ENCODE measurements around the gene SAG.
"Not testable (repeated sequence)": the region's sequence is repeated elsewhere in the genome, so short reads cannot be mapped to it uniquely, and the experiment has no call there.

The SAG gene

DNA sequence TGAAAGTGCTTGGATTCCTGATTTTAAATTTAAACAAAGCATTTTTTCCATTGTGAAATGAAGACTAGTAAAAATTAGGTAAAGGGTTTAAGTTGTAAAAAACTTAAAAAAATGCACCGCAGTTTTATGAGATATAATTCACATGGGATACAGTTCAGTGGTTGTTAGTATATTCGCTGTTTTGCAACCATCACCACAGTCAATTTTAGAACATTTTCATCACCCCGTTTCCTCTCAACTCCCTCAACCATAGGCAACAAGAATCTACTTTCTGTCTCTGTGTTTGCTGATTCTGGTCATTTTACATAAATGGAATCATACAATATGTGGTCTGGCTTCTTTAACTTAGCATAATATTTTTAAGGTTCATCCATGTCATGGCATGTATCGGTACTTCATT is 50.7 kb downstream of the SAG start:
- DNase-seq = no peak

DNA sequence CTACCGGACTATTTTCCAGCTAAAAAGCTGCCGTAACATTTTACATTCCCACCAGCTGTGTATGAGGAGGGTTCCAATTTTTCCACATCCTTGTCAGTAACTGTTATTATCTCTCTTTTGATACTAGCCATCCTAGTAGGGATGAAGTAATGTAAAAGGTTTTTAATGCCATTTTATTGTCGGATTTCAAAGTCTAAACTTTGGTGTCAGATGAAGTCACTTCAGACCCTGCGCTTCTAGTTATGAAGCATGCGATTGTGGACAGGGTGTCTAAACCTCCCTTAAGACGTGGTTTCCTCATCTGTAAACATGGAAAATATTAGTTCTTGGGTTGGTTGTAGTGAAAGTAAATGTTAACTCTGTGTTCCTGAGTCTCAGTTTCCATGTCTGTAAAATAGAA is 51.3 kb downstream of the SAG start:
- DNase-seq = no peak

DNA sequence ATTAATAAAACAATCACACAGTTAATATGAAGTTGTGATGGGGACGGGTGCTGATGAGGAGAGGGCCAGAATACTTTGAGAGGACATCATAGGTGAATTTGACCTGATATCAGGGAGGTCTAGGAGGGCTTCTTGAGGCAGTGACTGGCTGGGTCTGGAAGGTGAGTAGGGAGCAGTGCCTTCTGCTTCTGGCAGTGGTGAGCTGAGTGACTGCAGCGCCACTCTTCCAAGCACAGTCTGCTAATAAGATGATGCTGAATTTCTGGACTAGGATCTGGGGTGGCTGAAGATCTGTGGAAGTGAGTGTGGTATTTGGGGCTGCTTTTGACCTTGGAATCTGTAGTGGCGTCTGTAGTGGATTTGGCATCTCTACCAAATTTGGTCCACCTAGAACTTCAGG is 52.2 kb downstream of the SAG start:
- no peak for DNase-seq

DNA sequence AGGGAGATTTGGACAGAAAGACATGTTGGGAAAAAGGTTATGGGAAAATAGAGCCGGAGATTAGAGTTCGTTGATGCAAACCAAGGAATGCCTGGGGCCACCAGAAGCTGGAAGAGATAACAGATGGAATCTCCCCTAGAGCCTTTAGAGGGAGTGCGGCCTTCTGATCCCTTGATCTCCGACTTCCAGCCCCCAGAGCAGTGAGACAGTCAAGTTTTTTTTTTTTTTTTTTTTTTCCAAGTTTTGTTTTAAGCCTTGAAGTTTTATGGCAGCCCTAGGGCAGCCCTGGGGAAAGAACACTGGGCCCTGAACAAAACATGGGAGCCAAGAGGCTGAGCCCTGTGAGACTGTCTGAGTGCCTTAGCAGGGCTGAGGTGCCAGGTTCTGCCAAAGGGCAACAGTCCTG is 53.2 kb downstream of the SAG start:
- no peak for DNase-seq

DNA sequence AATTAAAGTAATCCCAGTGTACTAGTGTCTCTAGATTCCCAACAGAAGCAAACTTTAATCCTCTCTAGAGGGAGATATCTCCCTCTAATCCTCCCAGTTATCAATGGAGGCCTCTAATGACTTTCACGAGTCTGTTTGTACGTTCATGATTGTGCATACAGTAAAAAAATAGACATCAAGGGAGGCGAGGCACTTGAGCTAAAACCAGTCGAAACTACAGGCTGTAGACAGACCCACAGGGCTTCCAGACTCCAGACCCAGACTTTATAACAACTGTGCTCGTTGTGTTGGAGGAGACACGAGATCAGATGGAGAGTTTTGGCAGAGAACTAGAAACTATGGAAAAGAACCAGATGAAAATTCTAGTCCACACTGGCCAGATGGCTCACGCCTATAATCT is 53.7 kb downstream of the SAG start:
- DNase-seq = no peak

DNA sequence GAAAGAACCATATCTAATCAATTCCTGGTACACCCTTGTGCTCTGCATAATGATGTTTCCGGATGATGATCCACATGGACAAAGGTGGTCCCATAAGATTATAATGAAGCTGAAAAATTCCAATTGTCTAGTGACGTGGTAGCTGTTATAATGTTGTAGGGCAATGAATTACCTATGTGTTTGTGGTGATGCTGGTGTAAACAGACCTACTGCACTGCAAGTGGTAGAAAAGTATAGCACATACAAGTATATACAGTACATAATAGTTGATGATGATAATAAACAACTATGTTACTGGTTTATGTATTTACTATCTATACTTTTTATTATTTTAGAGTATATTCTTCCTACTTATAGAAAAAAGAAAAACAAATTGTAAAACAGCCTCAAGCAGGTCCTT is 55.1 kb downstream of the SAG start:
- DNase-seq = no peak

DNA sequence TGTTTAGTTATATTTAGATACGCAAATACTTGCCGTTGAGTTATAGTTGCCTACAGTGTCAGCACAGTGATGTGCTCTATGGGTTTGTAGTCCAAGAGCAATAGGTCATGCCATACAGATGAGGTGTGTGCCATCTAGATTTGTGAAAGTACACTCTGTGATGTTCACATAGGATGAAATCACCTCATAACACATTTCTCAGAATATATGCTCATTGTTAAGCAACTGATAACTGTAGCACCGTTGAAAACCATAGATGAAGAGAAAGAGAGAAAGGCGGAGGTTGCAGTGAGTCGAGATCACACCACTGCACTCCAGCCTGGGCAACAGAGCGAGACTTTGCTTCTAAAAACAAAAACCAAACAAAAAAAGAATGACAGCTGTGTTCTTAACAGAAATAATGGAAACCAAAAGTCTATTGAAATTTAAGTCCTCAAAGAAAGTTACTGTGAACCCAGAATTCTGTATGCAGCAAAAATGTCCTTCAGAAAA is 56.2 kb downstream of the SAG start:
- no peak for DNase-seq

DNA sequence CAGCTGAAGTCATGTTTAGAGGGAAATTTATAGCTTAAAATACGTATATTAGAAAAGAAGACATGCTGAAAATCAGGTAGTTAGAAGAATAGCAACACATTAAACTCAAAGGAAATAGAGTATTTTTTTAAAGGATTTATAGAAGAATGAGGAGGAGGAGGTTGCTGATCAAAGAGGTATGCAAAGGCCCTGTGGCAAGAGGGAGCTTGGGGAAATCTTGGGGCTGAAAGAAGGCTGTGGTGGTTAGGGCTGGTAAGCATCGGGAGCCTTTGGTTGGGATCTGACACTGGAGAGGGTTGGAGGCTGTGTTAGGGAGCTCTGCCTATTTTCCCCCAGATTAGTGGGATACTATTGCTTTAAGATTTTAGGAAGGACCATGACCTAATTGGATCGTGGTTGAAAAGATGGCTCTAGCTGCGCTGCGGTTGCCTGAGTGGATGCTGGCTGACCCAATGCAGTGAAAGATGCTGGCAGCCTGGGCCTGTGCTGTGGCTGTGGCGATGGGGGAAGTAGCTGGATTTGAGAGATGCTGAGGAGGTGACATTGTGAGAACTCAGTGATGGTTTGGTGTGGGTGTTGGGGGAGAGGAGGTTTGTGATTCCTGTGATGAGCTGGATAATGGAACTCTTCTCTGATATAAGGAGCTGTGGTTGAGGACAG is 58.4 kb downstream of the SAG start:
- DNase-seq = no peak

DNA sequence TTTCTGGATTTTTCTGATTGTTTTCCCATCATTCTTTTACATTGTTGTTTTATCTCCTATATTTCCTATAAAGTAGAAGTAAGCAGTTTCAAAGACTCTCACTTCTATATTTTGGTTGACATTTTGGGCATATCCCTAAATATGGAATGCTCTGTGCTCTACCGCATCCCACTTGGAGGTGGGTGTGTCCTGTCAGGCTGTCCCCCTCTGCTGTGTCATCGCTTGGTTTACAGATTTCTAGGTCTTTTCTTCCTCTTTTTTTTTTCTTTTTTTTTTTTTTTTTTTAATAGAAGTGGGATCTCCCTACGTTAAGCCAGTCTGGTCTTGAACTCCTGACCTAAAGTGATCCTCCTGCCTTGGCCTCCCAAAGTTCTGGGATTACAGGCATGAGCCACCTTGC is 60.0 kb downstream of the SAG start:
- DNase-seq = no peak

DNA sequence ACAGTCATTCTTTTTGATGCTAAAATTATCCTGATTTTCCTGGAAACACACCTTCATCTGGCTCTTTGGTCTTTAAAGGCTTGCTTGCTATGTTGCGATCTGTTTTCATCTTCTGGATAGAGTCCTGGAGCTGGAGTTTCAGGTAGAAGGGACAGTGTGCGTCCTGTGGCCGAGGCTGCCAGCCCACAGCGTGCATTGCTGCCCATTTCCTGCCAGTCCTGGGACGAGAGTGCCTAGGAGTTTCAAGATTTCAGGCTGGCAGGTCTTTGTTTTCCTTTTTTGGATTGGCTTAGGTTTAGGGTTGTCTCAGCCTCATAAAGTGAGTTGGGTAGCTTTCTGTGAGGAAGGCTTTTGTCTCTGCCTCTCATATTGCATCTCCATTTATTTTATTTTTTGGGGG is 61.1 kb downstream of the SAG start:
- no peak for DNase-seq

DNA sequence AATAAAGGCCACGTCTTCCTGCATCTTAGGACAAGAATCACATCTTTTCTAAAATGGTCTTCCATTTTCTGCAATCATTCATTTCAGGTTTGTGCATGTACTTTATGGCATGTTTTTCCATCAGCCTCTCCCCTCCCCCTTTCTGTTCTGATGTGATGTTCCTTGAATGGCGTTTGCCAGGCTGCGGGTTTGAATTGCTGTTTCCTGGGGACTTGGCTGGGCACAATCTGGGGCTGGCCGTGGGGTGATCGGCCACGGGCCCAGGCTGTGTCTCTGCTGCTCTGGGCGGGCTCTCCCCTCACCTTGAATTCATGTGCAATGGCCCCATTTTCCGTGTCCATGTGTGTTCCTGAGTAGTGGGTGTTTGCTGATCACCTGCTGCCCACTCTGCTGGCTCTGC is 61.8 kb downstream of the SAG start:
- no peak for DNase-seq

DNA sequence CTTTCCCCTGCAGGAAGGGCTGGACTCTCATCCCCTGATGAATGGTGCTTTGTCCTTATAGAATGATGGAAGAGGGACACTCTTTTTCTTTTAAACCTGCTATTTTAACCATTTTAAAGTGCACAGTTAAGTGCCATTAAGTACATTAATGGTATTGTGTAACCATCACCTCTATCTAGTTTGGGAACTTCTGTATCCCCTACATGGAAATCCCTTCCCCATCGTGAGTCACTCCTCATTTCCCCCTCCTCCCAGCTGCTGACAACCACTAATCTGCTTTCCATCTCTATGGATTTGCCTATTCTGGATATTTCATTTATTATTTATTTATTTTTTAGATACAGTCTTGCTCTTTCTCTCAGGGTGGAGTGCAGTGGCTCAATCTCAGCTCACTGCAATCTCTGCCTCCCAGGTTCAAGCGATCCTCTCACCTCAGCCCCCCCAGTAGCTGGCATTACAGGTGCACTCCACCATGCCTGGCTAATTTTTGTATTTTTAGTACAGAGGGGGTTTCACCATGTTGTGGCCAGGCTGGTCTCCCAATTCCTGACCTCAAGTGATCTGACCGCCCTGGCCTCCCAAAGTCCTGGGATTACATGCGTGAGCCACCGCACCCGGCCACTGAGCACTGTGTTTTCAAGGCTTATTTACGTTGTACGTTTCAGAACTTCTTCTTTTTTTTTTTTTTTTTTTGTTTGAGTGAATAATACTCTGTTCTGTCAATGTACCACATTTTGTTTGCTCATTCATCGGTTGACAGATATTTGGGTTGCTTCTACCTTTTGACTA is 62.5 kb downstream of the SAG start:
- DNase-seq = no peak

DNA sequence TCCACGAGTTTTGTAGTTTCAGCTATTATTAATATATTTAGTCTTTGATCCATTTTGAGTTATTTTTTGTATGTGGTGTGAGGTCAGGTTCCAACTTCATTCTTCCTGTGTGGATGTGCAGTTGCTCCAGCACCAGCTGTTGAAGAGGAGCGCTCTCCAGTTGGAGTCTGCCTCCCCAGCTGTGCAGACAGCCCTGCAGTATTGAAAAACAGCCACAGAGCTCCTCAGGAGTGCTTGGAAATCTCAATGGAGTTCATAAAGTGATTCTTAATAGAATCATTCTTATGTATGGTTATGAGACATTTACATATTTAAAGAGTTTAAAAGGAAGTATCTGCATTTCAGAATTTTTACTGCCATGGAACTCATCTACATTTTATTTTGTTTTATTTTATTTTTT is 64.0 kb downstream of the SAG start:
- DNase-seq = no peak

DNA sequence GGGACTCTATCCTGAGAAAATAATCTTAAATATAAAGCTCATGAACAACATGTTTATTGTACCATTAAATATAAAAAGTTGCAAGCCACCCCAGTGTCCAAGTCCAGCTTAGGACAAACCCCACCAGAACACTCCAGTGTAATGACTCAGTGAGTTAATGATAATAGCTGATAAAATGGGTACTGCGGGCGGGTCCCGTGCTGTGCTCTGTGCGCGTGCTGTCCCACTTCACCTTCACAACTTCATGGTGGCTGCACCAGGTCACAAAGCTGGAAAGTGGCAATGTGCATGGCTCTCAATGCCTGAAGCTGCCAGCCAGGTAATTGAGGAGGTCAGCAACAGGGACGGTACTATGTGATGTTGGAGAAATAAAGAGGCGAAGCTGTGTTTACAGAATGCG is 65.2 kb downstream of the SAG start:
- DNase-seq = no peak

DNA sequence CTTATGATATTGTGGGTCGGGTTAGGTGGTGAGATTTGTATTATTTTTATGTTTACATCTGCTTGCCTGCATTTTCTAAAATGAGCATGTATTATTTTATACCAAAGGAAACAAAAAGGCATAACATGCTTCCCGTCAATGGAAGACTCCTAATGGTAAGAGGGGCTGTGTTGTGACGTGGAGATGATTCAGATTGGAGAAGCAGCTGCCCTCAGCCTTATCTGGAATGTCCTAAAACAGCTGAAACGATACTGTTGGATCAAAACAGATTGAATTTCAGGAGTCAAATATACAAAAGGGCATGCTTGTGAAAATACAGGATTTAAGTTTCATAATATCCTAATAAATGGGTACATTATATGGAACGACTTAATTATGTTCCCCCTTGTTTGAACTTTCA is 65.7 kb downstream of the SAG start:
- DNase-seq = no peak

DNA sequence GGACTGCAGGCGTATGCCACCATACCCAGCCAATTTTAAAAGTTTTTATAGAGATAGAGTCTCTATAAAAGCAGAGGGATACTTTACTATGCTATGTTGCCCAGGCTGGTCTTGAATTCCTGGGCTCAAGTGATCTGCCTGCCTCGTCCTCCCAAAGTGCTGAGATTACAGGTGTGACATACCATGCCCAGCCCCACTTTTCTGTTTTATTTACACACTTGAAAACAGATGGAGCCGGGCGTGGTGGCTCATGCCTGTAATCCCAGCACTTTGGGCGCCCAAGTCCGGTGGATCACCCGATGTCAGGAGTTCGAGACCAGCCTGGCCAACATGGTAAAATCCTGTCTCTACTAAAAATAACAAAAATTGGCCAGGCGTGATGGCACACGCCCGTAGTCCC is 67.2 kb downstream of the SAG start:
- DNase-seq = not testable (repeated sequence)

DNA sequence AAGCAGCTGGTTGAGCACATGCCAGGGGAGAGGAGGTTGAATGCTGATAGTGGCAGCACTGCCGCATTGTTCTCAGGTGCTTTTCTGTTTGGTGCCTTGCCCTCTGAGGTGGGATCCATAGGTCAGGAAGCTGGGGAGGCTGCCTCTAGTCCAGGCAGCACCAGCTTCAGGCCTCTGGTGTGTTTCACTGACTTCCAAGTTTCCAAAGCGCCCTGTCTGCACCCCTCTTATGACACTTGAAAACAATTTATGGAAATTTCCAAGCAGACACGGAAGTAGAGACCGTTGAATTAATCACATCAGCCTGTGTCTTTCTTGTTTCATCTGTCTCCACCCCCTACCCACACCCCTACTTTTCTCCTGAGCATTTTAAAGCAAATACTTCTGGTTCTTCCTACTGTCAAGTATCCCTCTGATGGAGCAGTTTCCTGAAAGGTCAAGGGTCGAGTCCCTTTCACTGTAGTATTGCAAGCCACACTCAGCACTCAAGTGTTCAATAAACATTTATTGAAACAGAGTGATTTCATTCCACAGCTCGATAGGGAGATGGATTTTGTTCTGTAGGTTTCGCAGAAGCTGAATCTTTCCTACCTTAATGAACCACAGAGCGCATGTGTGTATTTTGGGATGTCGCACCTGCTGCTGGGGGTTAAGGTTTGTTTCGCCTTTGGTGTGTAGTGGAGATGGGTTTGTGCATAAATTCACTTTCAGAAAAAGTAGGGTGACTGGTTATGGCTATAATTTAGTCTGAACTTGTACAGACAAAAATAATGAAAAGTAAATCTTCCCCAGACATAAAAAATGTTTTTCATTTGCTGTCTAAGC is 68.1 kb downstream of the SAG start:
- DNase-seq = no peak

DNA sequence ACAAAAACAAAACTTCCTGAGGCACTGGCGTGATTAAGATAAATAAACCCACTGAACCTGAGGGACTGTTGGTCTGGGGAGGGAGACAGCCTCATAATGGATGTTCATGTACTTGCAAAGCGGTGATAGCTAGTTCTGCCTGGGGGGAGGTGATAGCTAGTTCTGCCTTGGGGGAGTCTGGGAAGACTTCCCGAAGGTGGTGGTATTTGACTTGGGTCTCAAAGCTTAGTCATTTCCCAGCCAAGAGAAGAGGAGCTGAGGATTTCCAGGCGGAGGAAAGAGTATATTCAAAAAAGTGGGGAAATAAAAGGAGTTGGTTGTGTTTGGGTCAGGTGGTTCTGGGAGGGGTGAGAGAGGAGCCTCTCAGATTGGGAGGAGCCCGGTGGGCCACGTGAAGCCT is 71.4 kb downstream of the SAG start:
- no peak for DNase-seq

DNA sequence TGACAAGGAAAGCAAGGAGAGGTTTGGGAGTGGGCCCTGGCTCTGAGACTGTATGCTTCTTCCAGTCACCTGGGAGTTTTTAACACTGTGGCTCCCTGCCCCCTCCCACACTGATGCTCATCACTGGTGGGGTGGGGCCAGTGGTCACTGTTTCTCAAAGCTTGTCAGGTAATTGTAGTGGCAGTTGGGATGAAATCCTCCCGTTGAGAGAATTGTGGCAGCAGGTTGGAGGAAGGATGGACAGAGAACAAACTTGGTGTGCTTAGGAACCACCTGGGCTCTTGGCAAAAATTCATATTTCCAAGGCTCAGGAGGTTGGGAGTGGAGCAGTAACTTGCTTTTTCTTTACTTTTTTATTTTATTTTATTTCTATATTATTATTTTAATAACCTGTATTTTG is 71.8 kb downstream of the SAG start:
- DNase-seq = no peak

DNA sequence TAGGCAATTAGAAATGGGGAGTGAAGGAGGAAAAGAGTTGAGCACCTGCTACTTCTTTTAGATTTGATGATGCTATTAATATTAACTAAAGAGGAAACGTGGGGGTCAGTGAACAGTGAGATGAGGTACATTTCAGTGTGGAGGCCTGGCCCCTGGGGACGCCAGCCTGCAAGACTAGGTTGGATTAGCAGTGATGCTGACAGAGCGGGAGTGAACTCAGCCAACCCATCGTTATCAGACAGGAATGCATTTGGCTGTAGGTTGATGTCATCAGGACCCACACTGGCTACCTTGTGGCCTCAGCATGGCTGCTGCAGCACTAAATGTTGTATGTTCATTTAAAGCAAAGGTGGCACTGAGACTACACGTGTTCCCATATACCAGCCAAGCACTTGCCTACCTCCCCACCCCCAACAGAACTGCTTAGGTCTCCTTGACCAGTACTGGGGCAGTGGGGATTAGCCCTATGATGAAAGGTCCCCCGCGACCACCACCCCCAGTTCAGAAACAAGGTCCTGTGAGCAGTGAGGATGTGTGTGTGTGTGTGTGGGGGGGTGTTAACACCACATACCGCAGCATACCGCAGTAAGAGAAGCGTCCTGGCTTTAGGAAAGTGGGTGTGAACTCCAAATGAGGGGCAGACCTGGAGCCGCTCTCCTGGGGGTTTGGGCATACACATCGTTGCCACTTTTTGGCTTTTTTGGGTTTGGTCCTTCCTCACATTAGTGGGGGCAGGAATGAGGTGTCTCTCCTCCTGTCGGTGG is 72.7 kb downstream of the SAG start:
- no peak for DNase-seq

DNA sequence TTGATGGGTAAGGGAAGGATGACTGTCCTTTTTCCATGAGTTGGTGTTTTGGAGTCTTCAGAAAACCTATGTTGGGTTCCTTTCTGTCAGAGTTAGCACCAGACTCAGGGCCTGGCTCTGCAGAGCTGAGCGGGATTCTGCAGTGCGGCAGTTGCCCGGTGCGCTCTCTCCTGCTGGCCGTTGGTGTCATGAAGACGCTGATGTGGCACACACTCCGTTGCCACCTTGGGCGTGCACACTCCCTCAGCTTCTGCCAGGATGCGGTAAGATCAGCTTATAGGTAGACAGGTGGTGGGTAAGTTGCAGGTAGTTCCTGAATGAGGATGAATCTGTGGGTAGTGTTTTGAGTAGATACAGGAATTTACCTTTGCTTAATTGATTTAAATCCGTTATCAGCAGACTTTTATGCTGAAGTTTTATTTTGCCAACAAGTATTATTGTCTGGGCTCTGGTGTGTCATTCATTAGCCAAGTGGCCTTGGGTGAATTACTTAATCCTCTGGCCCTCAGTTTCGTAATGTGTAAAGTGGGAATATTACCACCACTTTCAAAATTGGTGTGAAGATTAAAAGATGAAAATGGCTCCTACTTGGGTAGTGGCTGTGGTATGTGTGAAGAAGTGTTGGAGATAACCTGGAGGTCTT is 73.5 kb downstream of the SAG start:
- no peak for DNase-seq

DNA sequence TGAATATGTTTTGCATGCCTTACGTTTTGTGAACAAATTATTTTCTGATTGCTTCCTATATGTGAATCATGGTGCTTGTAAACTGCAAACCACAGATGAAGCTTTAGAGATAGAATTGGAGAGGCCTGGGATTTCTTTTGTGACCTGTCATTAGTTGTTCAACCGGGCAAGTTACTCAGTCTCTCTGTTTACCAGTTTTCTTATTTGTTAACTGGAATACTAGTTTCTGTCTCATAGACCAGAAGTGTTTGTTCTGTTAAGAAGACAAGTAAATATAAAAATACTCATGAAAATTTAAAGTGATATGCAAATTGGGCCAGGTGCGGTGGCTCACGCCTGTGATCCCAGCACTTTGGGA is 74.0 kb downstream of the SAG start:
- DNase-seq = no peak

DNA sequence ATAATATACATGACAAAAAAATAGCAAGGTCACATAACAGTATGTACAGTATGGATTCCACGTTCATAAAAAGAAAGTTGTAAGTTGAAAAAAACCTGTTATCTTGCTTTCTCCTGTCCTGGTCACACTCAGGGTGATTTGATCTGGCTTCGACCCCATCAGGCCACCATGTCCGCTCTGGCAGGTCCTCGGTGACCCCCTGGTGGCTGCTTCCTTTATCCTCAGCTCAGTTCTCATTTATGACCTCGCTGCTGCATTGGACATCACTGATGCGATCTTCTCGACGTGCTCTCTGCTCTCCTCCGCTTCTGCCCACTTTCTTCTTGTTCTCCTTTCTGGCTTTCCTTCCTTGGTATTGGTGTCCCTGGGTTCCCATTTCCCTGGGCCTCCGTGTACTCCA is 76.4 kb downstream of the SAG start:
- DNase-seq = no peak
